Measurements from ENCODE around the gene RPL5.
"Not testable (repeated sequence)": the region's sequence is repeated elsewhere in the genome, so short reads cannot be mapped to it uniquely, and the experiment has no call there.

RPL5 gene

GRCh38 chr1:92831762-92832536, at the start of gene RPL5:
RPL5 (plus strand) TSS chr1:92832040; CDS start chr1:92832115, 75 bp downstream.
- DNase-seq (ENCODE audit: low spot score): peak; percentile 98

DNA sequence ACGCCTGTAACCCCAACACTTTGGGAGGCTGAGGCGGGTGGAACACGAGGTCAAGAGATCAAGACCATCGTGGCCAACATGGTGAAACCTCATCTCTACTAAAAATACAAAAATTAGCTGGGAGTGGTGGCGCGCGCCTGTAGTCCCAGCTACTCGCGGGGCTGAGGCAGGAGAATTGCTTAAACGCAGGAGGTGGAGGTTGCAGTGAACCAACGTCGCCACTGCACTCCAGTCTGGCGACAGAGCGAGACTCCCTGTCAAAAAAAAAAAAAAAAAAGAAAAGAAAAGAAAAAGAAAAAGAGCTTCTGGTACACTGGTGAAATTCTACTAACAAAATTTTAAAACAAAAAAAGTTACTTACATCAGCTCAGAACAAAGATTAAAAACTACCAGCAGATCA, 48.3 kb upstream of the RPL5 start:
- DNase-seq (ENCODE audit: low spot score): not testable (repeated sequence)

DNA sequence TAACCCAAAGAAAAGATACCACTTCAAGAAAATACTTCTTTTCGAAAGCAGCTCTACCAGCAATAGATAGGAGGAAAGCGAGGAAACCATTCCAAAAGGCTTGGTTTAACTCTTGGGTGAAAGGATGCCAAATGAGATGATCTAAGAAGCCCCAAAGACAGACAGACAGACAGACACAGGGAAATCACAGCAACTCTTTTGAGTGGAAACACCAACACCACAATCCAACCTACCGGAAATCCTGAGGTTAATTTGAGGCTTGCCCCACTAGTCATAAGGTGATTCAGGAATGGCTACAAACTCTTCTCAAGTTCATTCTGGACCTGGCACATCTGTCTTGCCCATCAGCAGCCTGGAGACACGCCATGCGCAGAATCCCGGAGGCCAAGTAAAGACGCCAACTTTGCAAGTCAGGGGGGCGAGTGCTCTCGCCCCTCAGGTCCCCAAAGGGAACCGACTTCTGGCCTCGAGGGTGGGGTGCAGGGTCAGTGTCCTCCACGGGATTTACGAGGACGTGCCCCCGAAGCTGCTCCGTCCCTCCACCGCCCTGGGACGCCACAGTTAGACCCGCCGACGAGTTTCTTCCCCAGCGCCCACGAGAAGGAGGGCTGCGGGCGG, 47.7 kb upstream of the RPL5 start:
- DNase-seq (ENCODE audit: low spot score): peak; percentile 19

DNA sequence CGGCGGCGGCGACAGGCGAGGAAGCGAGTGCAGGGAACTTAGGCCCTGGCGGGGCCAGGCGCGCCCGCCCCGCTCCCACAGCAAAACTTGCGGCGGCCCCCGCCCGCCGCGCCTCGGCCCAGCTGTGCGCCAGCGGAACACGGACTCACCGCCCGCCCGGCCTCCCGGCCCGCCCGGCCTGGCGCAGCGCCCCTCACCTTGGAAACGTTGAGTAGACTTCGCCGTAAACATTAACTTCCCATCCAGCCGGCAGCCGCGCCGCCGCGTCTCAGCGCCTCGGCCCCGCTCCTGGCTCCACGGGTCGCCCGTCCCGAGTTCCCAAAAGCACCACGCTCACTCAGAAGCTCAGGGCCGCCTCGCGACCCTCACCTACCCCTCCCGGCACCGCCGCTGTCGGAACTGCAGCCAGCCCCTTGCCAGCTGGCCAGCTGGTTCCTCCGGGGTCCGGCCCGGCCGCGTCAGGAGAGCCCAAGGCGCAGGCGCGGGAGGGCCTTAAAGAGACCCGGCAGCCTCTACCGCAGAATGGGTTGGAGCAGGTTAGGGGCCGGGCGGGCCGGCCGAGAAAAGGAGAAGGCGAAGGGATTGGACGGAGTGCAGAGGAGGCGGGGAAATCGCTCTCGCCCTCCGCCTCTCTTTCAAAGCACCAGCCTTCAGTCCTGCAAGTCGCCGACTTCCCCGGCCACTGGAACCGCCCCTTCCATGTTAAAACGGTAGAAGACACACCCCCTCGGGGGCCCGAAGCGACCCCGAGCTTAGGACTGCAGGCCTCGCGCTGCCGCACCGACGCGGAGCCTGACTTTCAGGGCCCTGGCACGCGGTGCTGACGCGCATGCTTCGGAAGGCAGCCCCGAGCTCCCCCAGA, 47.0 kb upstream of the RPL5 start, which contains the start of gene EVI5:
TSS of gene EVI5 (minus strand) at position 470 of the 862 bp plus-strand sequence. CDS start 48,562 bp downstream, outside the sequence.
- DNase-seq (ENCODE audit: low spot score): peak; percentile 94

- DNase-seq (ENCODE audit: low spot score): no peak
These were observed 45.5 kb upstream of the RPL5 start for GRCh38 chr1:92786111-92786901.

GRCh38 chr1:92790081-92790480, 41.8 kb upstream of the RPL5 start:
- no peak for DNase-seq (ENCODE audit: low spot score)

DNA sequence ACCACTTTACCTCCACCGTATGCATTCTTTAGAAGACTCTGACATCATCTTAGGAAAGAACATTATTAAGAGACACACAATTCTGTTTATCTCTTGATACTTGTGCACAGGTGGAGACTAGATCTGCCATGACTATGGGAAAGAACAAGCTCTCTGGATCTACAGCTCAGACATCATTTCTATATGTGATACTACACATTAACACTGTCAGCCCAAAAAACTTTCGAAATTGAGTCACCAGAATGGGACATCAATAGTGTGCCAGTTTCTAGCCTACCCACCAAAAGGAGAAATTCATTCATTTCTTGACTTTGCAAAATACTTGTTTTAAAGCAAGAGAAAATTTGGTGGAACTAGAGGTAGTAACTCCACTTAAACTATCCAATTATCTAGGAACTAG, 41.0 kb upstream of the RPL5 start:
- no peak for DNase-seq (ENCODE audit: low spot score)

DNA sequence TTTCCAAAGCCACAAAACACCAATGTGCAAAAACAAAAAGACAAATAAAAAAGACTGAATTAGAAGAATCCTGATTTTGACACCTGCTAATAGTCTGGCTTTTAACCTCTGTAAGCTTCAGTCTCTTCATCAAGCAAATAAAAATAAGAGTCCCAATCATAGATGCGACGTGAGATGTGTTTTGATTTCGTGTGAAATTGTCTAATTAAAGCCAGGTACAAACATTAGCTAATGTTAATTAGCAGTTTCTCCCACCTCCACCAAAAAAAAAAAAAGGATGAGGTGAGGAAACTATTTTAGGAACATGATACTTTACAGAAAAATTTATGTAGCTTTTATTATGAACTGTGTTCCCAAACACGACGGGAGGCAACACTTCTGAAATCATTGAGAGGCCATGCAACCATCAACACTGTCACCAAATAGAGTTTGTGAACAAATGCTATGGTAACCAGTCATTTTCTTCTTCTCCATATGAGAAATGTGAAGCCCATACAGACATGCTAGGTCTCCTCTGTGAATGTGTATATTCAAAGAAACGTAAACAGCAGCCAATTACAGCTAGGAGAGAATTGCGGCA, 40.3 kb upstream of the RPL5 start:
- no peak for DNase-seq (ENCODE audit: low spot score)

GRCh38 chr1:92792340-92792782, 39.5 kb upstream of the RPL5 start:
- DNase-seq (ENCODE audit: low spot score): no peak

- DNase-seq (ENCODE audit: low spot score): no peak
These were observed 36.7 kb upstream of the RPL5 start for GRCh38 chr1:92795166-92795565.

- DNase-seq (ENCODE audit: low spot score): no peak
These were observed 34.5 kb upstream of the RPL5 start for GRCh38 chr1:92797297-92797696.

- DNase-seq (ENCODE audit: low spot score): no peak
These were observed 33.9 kb upstream of the RPL5 start for GRCh38 chr1:92797961-92798360.

DNA sequence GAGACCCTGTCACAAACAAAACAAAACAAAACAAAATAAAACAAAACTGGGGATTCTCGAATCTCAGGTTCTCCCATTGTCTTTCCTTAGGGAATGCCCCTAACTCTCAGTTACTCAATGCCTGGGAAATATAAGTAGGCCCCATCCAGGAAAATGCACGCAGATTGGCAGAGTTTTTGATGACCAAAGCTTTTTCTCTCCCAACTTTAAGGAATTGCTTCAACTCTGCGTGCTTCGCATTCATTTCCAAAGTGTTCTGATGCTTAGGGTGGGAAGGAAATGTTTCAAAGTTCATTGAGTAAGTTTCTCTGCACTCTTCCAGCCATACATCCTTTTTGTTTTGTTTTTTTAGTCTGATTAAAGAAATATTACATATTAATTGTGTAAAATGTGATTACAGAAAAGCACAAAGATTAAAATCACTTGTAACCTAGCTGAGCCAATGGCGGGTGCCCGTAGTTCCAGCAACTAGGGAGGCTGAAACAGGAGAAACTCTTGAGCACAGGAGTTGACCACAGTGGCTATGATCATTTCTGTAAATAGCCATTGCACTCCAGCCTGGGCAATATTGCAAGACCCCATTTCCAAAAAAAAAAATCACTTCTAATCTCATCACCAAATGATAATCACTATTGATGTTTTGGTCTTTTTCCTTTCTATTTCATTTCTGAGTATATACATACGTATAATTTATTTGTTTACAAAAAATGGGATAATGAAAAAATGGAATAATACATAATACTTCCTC, 28.5 kb upstream of the RPL5 start:
- DNase-seq (ENCODE audit: low spot score): no peak

GRCh38 chr1:92804721-92805201, 27.1 kb upstream of the RPL5 start:
- peak; percentile 53 for DNase-seq (ENCODE audit: low spot score)

DNA sequence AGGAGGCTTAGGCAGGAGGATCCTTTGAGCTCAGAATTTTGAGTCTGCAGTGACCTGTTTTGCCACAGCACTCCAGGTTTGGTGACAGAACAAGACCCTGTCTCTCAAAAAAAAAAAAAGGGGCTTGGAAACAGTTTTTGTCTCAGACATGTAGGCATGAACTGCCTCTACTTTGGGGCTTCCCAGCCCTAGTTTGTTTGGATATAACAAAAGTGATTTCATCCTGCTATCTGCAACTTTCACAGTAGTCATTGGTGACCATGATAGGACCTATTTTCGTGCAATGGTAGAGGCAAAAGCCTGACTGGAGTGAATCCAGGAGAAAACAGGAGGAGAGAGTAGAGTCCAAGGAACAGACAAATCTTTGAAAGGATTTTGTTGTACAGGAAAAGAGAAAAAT, 26.6 kb upstream of the RPL5 start:
- no peak for DNase-seq (ENCODE audit: low spot score)

DNA sequence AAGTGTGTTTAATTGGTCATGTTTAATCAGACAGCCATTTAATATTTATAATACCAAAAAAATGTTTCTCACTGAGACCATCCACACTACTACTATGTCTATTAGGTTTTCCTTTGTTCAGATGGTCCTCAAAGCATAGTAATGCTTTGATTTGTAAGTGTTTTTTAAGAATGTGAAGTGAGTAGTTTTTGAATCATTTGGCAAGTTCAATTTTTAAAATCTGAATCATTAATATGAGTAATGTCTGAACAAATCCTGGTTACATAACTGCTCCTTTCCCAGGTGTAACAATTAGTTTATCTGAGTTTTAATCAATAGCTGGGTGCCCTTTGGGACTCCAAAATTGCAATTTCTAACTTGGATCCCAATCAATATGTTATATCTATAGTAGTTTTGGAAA, 23.5 kb upstream of the RPL5 start:
- no peak for DNase-seq (ENCODE audit: low spot score)

GRCh38 chr1:92816732-92817131, 15.1 kb upstream of the RPL5 start:
- no peak for DNase-seq (ENCODE audit: low spot score)

- DNase-seq (ENCODE audit: low spot score): no peak
These were observed 14.6 kb upstream of the RPL5 start for GRCh38 chr1:92817137-92817697.

DNA sequence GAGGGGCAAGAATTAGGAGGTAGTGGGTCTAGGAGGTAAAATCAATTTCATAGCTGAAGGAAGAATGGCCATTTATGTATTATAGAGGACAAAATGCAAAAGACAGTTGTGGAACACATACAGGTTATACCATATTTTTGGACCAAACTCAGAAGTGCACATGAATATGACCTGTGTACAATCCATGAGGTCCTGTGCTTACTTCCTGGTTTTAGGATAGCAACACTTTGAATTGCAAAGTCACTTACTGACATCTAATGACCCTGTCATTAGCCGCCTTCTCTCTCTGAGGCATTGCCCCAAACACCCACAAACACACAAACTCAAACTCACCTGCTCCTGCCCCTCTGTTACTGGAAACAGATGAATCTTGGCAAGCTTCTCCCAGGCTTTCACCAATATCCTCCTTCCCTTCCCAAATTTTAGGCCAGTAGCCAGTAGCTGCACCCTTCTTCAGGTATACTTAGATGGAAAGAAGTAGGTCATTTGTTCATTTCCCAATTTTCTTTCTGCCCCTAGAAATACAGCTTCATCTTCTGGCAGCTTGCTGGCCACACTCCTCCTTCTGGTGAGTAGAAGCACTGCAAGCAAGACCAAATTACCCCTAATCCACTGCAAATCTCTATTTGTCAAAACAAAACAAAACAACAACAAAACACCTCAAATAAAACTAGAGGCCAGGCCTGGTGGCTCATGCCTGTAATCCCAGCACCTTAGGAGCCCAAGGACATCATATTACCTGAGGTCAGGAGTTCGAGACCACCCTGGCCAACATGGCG, 13.7 kb upstream of the RPL5 start:
- peak; percentile 52 for DNase-seq (ENCODE audit: low spot score)

All from germinal center (tissue), 1 donor.